Rectal smooth muscle tissue (tissue), 1 donor: Measurements from ENCODE around the gene WDPCP.
"Not testable (repeated sequence)": the region's sequence is repeated elsewhere in the genome, so short reads cannot be mapped to it uniquely, and the experiment has no call there.

Source experiments
- H3K27ac ChIP-seq: one replicate; pipeline ENCODE4 v1.7.0; 2013; ENCODE audit warnings: low read depth, low read length, inconsistent platforms
- H3K27me3 ChIP-seq: one replicate; pipeline ENCODE4 v1.7.0; 2013; ENCODE audit warnings: low read length; ENCODE audit not compliant: control insufficient read depth, insufficient read depth
- H3K36me3 ChIP-seq: one replicate; pipeline ENCODE4 v1.7.0; 2013; ENCODE audit warnings: low read length; ENCODE audit not compliant: control insufficient read depth, insufficient read depth
- H3K4me1 ChIP-seq: one replicate; pipeline ENCODE4 v1.7.0; 2013; ENCODE audit warnings: low read length; ENCODE audit not compliant: control insufficient read depth, insufficient read depth
- H3K4me3 ChIP-seq: one replicate; pipeline ENCODE4 v1.7.0; 2013; ENCODE audit warnings: low read length
- H3K9ac ChIP-seq: one replicate; pipeline ENCODE4 v1.7.0; 2013; ENCODE audit warnings: low read length

Gene WDPCP

GRCh38 chr2:63424329-63425078 is 163.8 kb downstream of the WDPCP start:
- H3K4me3 ChIP-seq = no peak overlapping the region

DNA sequence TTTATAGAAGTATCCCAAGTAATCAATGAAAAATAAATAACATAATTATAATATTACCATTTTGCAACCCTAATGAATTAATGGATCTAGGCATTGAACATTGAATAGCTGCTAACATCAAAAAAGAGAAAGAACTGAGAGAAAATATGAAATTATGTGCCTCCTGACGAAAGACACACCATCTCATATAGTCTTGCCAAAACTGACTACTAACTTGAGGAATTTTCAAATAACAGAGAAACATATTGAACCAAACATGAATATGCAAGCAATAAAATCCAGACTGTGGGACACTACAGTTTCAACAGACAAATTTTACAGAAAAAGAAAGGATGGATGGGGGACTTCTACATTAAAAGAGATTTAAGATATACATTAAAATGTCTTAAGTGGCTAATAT is 165.7 kb downstream of the WDPCP start:
- Histone ChIP-seq H3K9ac (no peak overlapping the region), H3K4me1 (no peaks in the 10 kb centered on the region), H3K36me3 (no peaks in the 10 kb centered on the region), H3K27me3 (no peaks in the 10 kb centered on the region), H3K27ac (no peak overlapping the region), H3K4me3 (no peak overlapping the region)

More at GRCh38 chr2:63424329-63425078, 163.8 kb downstream of the WDPCP start:
- no peaks in the 10 kb centered on the region for H3K27me3 ChIP-seq
- H3K27ac ChIP-seq = no peak overlapping the region
- no peaks in the 10 kb centered on the region for H3K4me1 ChIP-seq
- no peaks in the 10 kb centered on the region for H3K36me3 ChIP-seq
- H3K9ac ChIP-seq = no peak overlapping the region

DNA sequence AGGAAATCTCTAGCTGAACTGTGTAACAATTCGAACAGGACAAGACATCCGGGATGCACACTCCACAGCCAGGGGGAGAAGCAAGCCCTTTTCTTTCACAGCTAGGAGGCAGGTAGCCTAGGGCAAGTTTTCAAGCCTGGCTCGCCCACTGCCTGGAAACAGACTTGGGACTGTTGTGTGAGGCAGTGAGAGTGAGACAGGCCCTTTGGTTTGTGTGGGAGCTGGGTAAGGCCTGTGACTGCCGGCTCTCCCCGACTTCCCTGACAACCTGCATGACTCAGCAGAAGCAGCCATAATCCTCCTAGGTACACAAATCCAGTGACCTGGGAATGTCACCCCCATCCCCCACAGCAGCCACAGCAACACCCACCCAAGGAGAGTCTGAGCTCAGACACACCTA is 179.7 kb downstream of the WDPCP start:
- no peaks in the 10 kb centered on the region for H3K27me3 ChIP-seq
- no peak overlapping the region for H3K4me3 ChIP-seq
- no peak overlapping the region for H3K27ac ChIP-seq
- H3K4me1 ChIP-seq = no peaks in the 10 kb centered on the region
- H3K9ac ChIP-seq = no peak overlapping the region
- no peaks in the 10 kb centered on the region for H3K36me3 ChIP-seq

GRCh38 chr2:63406641-63407040 is 181.6 kb downstream of the WDPCP start:
- Histone ChIP-seq H3K9ac (no peak overlapping the region), H3K36me3 (no peaks in the 10 kb centered on the region), H3K4me1 (no peaks in the 10 kb centered on the region)

DNA sequence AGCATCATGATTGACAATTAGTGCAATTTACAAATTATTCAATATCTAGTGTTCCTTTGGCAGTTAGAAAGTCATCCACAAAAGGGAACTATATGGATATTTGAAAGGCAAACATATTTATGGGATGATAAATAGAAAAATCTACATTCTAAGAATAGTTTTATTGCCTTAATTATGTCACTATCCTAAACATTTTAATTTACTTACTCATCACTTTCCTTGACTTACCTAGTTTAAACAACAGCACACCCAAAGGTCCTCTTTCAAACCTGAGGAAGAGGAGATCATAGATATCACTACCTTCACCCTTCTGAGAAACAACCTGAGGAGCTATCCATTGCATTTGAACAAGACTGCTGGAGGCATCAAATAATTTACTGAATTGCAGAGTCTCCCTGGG is 184.5 kb downstream of the WDPCP start:
- Histone ChIP-seq H3K9ac (no peak overlapping the region), H3K36me3 (no peaks in the 10 kb centered on the region), H3K27ac (no peak overlapping the region), H3K4me1 (no peaks in the 10 kb centered on the region), H3K27me3 (no peaks in the 10 kb centered on the region), H3K4me3 (no peak overlapping the region)

More at GRCh38 chr2:63406641-63407040, 181.6 kb downstream of the WDPCP start:
- Histone ChIP-seq H3K4me3 (no peak overlapping the region), H3K27me3 (no peaks in the 10 kb centered on the region), H3K27ac (no peak overlapping the region)

- not testable (repeated sequence) for H3K9ac ChIP-seq, H3K27ac ChIP-seq, H3K4me1 ChIP-seq, H3K4me3 ChIP-seq, H3K27me3 ChIP-seq, H3K36me3 ChIP-seq
These were observed 185.4 kb downstream of the WDPCP start for GRCh38 chr2:63402889-63403288.

- H3K27me3 ChIP-seq = no peaks in the 10 kb centered on the region
- no peaks in the 10 kb centered on the region for H3K36me3 ChIP-seq
- H3K4me1 ChIP-seq = no peaks in the 10 kb centered on the region
- H3K4me3 ChIP-seq = no peak overlapping the region
- no peak overlapping the region for H3K27ac ChIP-seq
- H3K9ac ChIP-seq = no peak overlapping the region
These were observed 189.1 kb downstream of the WDPCP start for GRCh38 chr2:63399156-63399555.

GRCh38 chr2:63379451-63379850 is 208.8 kb downstream of the WDPCP start:
- Histone ChIP-seq H3K27ac (no peak overlapping the region), H3K9ac (no peak overlapping the region), H3K36me3 (no peaks in the 10 kb centered on the region), H3K27me3 (no peaks in the 10 kb centered on the region), H3K4me3 (no peak overlapping the region), H3K4me1 (no peaks in the 10 kb centered on the region)

DNA sequence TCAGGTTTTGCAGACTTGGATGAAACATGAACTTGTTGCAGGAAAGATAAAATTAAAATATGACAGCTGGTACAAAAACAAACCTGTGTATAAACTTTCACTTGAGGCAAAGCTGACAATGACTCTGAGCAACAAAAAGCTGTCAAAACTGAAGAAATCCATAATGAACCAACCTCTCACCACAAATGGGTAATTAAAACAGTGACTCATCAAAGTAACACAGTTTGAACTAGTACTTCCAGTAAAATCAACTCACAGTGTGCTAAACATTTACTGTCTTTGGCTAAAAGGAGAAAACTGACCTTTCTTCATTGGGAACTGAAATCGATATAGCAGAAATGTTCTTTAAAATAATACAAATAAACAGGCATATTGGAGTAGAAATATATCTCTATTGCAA is 209.7 kb downstream of the WDPCP start:
- H3K27me3 ChIP-seq = no peaks in the 10 kb centered on the region
- H3K4me1 ChIP-seq = no peaks in the 10 kb centered on the region
- H3K9ac ChIP-seq = no peak overlapping the region
- no peak overlapping the region for H3K27ac ChIP-seq
- no peaks in the 10 kb centered on the region for H3K36me3 ChIP-seq
- H3K4me3 ChIP-seq = no peak overlapping the region

- H3K36me3 ChIP-seq = no peaks in the 10 kb centered on the region
- H3K27me3 ChIP-seq = no peaks in the 10 kb centered on the region
- no peak overlapping the region for H3K9ac ChIP-seq
- no peaks in the 10 kb centered on the region for H3K4me1 ChIP-seq
- no peak overlapping the region for H3K4me3 ChIP-seq
- H3K27ac ChIP-seq = no peak overlapping the region
These were observed 213.9 kb downstream of the WDPCP start for GRCh38 chr2:63374341-63374740.

- no peaks in the 10 kb centered on the region for H3K4me1 ChIP-seq
These were observed 215.7 kb downstream of the WDPCP start for GRCh38 chr2:63372549-63372948.

DNA sequence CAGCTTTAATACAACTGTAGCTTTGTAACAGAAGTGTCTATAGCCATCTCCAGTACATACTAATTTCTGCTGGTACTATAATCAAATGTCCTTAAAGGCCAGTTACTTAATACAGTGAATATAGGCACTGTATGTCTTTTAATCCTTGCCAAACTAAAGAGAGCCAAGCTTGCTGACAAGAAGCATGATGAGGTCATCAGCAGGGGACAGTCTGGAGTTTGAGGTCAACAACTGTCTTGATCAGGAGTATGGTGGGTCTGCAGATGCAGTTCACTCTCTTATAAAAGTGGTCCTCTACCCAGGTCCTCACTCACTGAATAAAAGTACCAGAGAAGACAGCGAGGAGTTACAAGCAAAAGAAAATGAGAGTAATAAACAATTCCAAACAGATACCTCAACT is 219.1 kb downstream of the WDPCP start:
- Histone ChIP-seq H3K36me3 (no peaks in the 10 kb centered on the region), H3K4me1 (no peaks in the 10 kb centered on the region), H3K27ac (no peak overlapping the region), H3K9ac (no peak overlapping the region), H3K4me3 (no peak overlapping the region), H3K27me3 (no peaks in the 10 kb centered on the region)

More at GRCh38 chr2:63372549-63372948, 215.7 kb downstream of the WDPCP start:
- Histone ChIP-seq H3K27me3 (no peaks in the 10 kb centered on the region), H3K36me3 (no peaks in the 10 kb centered on the region), H3K27ac (no peak overlapping the region), H3K9ac (no peak overlapping the region), H3K4me3 (no peak overlapping the region)

DNA sequence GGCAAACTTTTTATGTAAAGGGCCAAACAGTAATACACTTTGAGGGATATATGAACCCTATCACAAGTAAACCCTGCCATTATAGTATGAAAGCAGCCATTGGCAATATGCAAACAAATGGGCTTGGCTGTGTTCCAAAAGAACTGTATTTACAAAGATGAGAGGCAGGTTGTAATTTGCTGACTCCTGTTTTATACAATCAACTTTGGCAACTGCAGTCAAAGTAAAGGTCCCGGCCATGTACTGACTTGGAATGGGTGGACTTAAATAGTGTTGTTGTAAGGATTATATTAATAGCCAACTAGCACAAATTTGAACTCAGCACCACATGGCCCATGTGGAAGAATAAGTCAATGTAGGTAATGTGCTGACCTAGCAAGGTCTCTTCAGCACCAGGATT is 223.4 kb downstream of the WDPCP start:
- H3K27ac ChIP-seq = no peak overlapping the region
- H3K36me3 ChIP-seq = no peaks in the 10 kb centered on the region
- H3K27me3 ChIP-seq = no peaks in the 10 kb centered on the region
- no peaks in the 10 kb centered on the region for H3K4me1 ChIP-seq
- no peak overlapping the region for H3K9ac ChIP-seq
- no peak overlapping the region for H3K4me3 ChIP-seq
